PC-9 (cell line): ENCODE data around the gene U2SURP. TPM values are rescaled to one million over a fixed set of nuclear protein-coding genes. Genes with fewer than 3 reads are reported as not detected.

ENCODE experiments used
- BruUV-seq: library from RNA; stranded (reverse); fragments of 400-500 nt; replicated peaks from 2 replicates; lab custom pipeline; 2021; lab: Mats Ljungman, UMichigan
- CTCF ChIA-PET: fragments of 300-600 bp; sonication (Branson Sonifier 250); formaldehyde crosslinking; loops from one replicate; lab custom pipeline; 2022; ENCODE audit warnings: antibody characterized with exemption; lab: Charles Lee
- POLR2A ChIA-PET: fragments of 300-600 bp; sonication (Branson Sonifier 250); formaldehyde crosslinking; loops from one replicate; lab custom pipeline; 2022; ENCODE audit warnings: antibody characterized with exemption; ENCODE audit not compliant: unreplicated experiment; lab: Charles Lee
- DNase-seq, 2 experiments: peaks; one replicate each; pipeline versions ENCODE4 v3.0.0 to v3.0.0-alpha.2; 2015 to 2022; ENCODE audit warnings: mixed read lengths in 1 of 2
- H2AFZ ChIP-seq: fragments of 200-600 bp; sonication (generic); 2 replicates; pipeline ENCODE4 v1.8.1; 2017; ENCODE audit warnings: antibody characterized with exemption
- H3F3A ChIP-seq: fragments of 200-600 bp; sonication (generic); 2 replicates; pipeline ENCODE4 v1.8.1; 2017; ENCODE audit warnings: antibody characterized with exemption, mild to moderate bottlenecking, low read depth; ENCODE audit not compliant: insufficient read depth
- H3K27ac ChIP-seq: fragments of 200-600 bp; sonication (generic); 2 replicates; pipeline ENCODE4 v1.6.1; 2016; ENCODE audit warnings: mixed run types
- H3K27me3 ChIP-seq: fragments of 200-600 bp; sonication (generic); 2 replicates; pipeline ENCODE4 v1.6.1; 2016; ENCODE audit warnings: low read depth, mixed run types; ENCODE audit not compliant: insufficient read depth
- H3K36me3 ChIP-seq: fragments of 200-600 bp; sonication (generic); 2 replicates; pipeline ENCODE4 v1.6.1; 2016; ENCODE audit warnings: low read depth, mixed run types
- H3K4me1 ChIP-seq: fragments of 200-600 bp; sonication (generic); replicated peaks from 2 replicates; pipeline ENCODE4 v1.6.1; 2016; ENCODE audit warnings: mixed run types; ENCODE audit not compliant: insufficient read depth
- H3K4me2 ChIP-seq: fragments of 200-600 bp; sonication (generic); 2 replicates; pipeline ENCODE4 v1.6.1; 2017; ENCODE audit warnings: mixed run types
- H3K4me3 ChIP-seq: fragments of 200-600 bp; sonication (generic); 2 replicates; pipeline ENCODE4 v1.6.1; 2016; ENCODE audit warnings: mixed run types
- H3K79me2 ChIP-seq: fragments of 200-600 bp; sonication (generic); 2 replicates; pipeline ENCODE4 v1.6.1; 2017; ENCODE audit warnings: low read depth, mixed run types
- H3K9me2 ChIP-seq: fragments of 200-600 bp; sonication (generic); 2 replicates; pipeline ENCODE4 v1.8.1; 2017; ENCODE audit warnings: mild to moderate bottlenecking; ENCODE audit not compliant: insufficient read depth
- H3K9me3 ChIP-seq: fragments of 200-600 bp; sonication (generic); 2 replicates; pipeline ENCODE4 v1.8.1; 2016; ENCODE audit warnings: low read depth; ENCODE audit not compliant: insufficient read depth
- H4K20me1 ChIP-seq: fragments of 200-600 bp; sonication (generic); 2 replicates; pipeline ENCODE4 v1.8.1; 2017; ENCODE audit not compliant: insufficient read depth
- CTCF ChIP-seq: fragments of 200-600 bp; sonication (generic); conservative IDR thresholded peaks from 2 replicates; pipeline ENCODE4 v1.6.1; 2017; ENCODE audit warnings: mixed run types, antibody characterized with exemption, mild to moderate bottlenecking, moderate library complexity
- EZH2 ChIP-seq: fragments of 200-600 bp; sonication (generic); IDR thresholded peaks from 2 replicates; pipeline ENCODE4 v1.8.0; 2017; ENCODE audit warnings: antibody characterized with exemption, low read depth
- intact Hi-C: fragments of 100-400 bp; cut with micrococcal nuclease; formaldehyde crosslinking; loops from one replicate; pipeline ENCODE4 v1.10.0; 2022; ENCODE audit not compliant: unreplicated experiment
- total RNA-seq: library from RNA; stranded (reverse); gene quantifications from 2 replicates; pipeline ENCODE4 v1.2.3, GENCODE V29; 2021

U2SURP gene
- total RNA-seq, 1 experiment from 2014 or later = 126 TPM

- no peak for DNase-seq
- no peak overlapping the region for H3K4me3 ChIP-seq
- CTCF ChIA-PET = interaction anchor here (0.7 kb wide), 1 partner anchor 152 kb away, joined by 4 read pairs; no protein-coding TSS in a partner anchor
Observed at GRCh38 chr3:142981108-142981507, 20.3 kb upstream of the U2SURP start.

GRCh38 chr3:142982038-142982773 lies 19.2 kb upstream of the U2SURP start:
- BruUV-seq = no TSS peak
- CTCF ChIA-PET = no interaction called here
- intact Hi-C loops = no loop called here

More at GRCh38 chr3:142981108-142981507, 20.3 kb upstream of the U2SURP start:
- BruUV-seq = no TSS peak
- Histone ChIP-seq H2AFZ (no peak overlapping the region), H4K20me1 (no peaks in the 10 kb centered on the region), H3K27me3 (no peaks in the 10 kb centered on the region), H3K79me2 (no peaks in the 10 kb centered on the region), H3K4me2 (no peak overlapping the region), H3K9me2 (peaks cover 10% of the 10 kb centered on the region; the same call in 1 of the 2 replicates), H3K36me3 (no peaks in the 10 kb centered on the region), H3K9me3 (no peaks in the 10 kb centered on the region), H3K27ac (no peak overlapping the region), H3F3A (peaks cover 12% of the 10 kb centered on the region), H3K4me1 (peaks cover 14% of the 10 kb centered on the region)
- POLR2A ChIA-PET = no interaction called here
- TF ChIP-seq CTCF = no peak
- TF ChIP-seq EZH2 = no peak
- intact Hi-C loops = no loop called here

GRCh38 chr3:142983318-142983717 lies 18.1 kb upstream of the U2SURP start:
- TF ChIP-seq CTCF = no peak
- TF ChIP-seq EZH2 = no peak
- H3K79me2 ChIP-seq = no peaks in the 10 kb centered on the region
- H3K36me3 ChIP-seq = no peaks in the 10 kb centered on the region
- ChIA-PET POLR2A (no interaction called here), CTCF (no interaction called here)
- DNase-seq = no peak
- H3K9me2 ChIP-seq = peaks cover 8% of the 10 kb centered on the region; the same call in 1 of the 2 replicates
- H3K4me2 ChIP-seq = no peak overlapping the region
- no peak overlapping the region for H3K27ac ChIP-seq
- H3K9me3 ChIP-seq = no peaks in the 10 kb centered on the region
- intact Hi-C loops = no loop called here
- H4K20me1 ChIP-seq = no peaks in the 10 kb centered on the region
- no TSS peak for BruUV-seq
- no peak overlapping the region for H2AFZ ChIP-seq
- H3K27me3 ChIP-seq = no peaks in the 10 kb centered on the region
- H3K4me3 ChIP-seq = no peak overlapping the region
- no peaks in the 10 kb centered on the region for H3F3A ChIP-seq
- no peaks in the 10 kb centered on the region for H3K4me1 ChIP-seq

More at GRCh38 chr3:142982038-142982773, 19.2 kb upstream of the U2SURP start:
- TF ChIP-seq CTCF (no peak), EZH2 (no peak)
- Histone ChIP-seq H3K79me2 (no peaks in the 10 kb centered on the region), H3K4me2 (no peak overlapping the region), H2AFZ (no peak overlapping the region), H4K20me1 (no peaks in the 10 kb centered on the region), H3K4me3 (no peak overlapping the region), H3K27ac (no peak overlapping the region), H3K27me3 (no peaks in the 10 kb centered on the region), H3K36me3 (no peaks in the 10 kb centered on the region), H3K9me3 (no peaks in the 10 kb centered on the region), H3F3A (peaks cover 3% of the 10 kb centered on the region), H3K9me2 (peaks cover 10% of the 10 kb centered on the region; the same call in 1 of the 2 replicates), H3K4me1 (peaks cover 3% of the 10 kb centered on the region)
- no peak for DNase-seq
- POLR2A ChIA-PET = no interaction called here
